GM12801 (cell line): ENCODE data around the gene FBXO34.

Experiments used
- TF ChIP-seq, protein P1 (sequence below): IDR thresholded peaks from one replicate; pipeline ENCODE4 v1.5.1; 2011; ENCODE audit warnings: control low read depth; ENCODE audit not compliant: insufficient read length; ENCODE audit errors: extremely low read depth

FBXO34 gene

DNA sequence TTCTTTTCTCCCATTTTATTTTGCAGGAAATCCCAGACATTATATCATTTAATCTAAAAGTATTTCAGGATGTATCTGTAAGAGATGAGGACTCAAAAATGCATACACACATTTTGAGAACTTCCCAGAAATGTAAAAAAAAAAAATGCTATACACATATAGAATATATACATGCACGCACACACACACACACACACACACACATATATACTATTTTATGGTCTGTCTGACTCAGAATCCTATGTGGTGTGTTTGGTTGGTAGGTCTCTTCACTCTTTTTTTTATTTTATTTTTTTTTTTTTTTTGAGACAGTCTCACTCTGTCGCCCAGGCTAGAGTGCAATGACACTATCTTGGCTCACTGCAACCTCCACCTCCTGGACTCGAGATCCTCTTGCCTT is 65.5 kb downstream of the FBXO34 start:
- TF ChIP-seq, protein P1, sequence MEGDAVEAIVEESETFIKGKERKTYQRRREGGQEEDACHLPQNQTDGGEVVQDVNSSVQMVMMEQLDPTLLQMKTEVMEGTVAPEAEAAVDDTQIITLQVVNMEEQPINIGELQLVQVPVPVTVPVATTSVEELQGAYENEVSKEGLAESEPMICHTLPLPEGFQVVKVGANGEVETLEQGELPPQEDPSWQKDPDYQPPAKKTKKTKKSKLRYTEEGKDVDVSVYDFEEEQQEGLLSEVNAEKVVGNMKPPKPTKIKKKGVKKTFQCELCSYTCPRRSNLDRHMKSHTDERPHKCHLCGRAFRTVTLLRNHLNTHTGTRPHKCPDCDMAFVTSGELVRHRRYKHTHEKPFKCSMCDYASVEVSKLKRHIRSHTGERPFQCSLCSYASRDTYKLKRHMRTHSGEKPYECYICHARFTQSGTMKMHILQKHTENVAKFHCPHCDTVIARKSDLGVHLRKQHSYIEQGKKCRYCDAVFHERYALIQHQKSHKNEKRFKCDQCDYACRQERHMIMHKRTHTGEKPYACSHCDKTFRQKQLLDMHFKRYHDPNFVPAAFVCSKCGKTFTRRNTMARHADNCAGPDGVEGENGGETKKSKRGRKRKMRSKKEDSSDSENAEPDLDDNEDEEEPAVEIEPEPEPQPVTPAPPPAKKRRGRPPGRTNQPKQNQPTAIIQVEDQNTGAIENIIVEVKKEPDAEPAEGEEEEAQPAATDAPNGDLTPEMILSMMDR = no peak

DNA sequence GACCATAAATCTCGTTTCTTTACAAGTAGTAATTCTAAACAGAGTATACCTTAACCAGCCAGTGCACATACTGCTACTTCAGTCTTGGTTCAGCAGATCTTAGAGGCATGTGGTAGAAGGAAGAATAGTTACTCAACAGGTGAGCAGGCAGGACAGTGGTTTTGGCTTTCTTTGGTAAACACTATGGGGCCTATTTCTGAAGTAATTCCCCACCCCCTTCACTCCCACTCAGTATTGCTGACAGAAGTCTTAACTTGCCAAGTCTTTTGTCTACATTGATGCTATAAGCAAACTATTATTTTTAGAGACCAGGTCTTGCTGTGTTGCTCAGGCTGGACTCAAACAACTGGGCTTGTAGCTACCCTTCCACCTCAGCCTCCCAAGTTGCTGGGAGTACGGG is 68.5 kb downstream of the FBXO34 start:
- TF ChIP-seq, protein P1 = no peak

DNA sequence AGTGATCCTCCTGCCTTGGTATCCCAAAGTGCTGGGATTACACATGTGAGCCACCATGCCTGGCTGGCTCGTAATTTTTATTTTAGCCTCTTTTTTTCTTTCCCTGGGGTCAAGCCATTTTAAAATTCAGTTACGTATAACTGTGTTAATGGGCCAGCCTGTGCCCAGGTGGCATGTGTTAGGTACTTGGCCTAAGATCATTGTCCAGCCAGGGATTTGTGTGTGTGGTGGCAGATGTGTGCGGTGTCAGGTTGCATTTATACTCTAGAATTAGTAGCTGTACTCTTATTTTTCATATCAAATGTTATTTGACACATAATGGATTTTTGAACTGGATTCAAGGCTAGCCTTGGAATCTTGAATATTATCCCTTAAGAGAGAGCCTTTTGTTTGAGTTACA is 69.3 kb downstream of the FBXO34 start:
- TF ChIP-seq, protein P1 = no peak

DNA sequence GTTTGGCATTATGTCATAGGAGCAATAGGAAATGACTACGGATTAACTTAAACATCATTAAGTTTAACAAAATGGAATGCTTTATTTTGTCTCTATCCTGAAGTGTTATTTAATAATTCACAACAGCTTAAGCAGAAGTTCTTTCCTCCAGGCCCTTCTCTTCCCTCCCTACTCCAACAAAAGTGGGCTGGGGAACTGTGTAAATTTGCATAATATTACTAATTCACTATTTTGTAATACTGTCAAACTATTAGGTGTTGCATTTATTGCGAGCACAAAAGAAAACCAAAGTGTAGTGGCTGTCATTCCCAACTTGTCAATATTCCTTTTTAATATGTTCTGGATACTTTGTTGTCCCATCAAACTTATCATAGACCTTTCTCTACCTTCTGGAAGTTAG is 70.6 kb downstream of the FBXO34 start:
- TF ChIP-seq, protein P1 = no peak

DNA sequence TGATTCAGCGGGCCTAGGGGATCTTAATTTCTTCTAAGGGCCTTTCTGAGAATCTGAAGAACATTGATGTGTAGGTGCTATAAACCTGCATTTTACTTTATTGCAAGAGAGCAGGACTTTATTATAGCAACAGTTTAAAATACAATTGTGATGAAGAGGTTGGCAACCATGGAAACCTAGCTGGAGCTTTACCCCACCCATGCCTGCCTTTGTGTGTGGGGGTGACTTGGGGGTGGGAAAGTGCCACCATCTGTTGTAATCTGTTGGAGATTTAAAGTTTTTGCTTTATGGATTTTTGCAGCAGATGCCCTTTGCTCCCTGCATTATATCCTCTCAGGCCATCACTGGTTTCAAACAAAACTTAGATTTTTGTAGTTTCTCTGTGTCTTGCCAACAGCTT is 75.8 kb downstream of the FBXO34 start:
- TF ChIP-seq, protein P1 = no peak

DNA sequence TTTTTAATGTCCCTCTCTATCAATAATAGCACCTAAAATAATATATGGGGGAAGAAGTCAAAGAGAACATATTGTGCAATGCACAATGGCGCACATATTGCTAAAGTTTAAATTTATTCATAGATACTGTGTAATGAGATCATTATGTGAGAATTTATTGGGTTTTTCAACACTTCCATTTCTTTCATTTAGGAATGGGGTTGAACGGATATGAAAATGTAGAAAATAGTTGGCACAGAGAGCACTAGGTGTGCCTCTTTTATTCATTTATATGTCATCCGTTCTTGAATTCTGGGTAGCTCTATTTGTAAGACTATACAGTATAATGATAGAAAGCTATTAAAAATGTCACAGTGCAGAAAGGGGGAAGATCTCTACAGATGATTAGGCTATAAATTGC is 76.5 kb downstream of the FBXO34 start:
- TF ChIP-seq, protein P1 = no peak

DNA sequence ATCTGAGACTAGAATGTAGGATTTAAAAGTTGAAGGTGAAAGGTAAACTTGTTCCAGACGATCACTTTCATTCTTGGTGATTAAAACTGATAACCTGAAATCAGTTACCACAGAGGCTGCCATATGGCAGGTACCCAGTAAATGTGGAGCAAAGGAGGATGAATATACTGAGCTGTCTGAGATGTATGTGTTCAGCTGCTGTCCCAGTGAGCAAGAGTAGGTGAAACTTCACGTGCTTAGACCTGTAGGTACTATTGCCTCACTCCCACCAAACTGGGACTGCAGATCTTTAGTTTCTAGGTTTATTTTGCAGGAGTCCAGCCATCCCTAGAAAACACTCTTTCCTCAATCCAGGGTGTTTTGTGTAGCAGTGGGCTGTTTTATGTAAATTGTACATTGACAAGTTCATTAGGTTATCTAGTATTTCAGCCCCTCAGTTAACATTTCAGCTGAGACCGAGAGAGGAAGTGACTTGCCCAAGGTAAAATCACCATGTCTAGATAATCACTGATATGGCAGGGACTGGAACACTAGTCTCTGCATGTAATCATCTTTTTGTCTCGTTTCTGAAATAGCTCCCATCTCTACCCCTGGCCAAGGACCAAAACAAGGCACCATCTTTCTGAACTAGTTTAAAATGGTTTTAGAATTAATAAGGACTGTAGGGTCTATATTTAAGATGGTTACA is 77.7 kb downstream of the FBXO34 start:
- TF ChIP-seq, protein P1 = no peak
